K562 (cell line): Measurements from ENCODE around the gene FBXW9. TPM values are rescaled to one million over a fixed set of nuclear protein-coding genes. Genes with fewer than 3 reads are reported as not detected.
A peak's percentile ranks its signal among the peaks of the same experiment; 100 is the strongest.

ENCODE experiments used
- ATAC-seq: fragments of 200-7000 bp; cut with Tn5 transposase; 3 replicates; pipeline ENCODE4 v1.9.1; 2020; ENCODE audit warnings: moderate library complexity
- BruUV-seq: library from RNA; stranded (reverse); fragments of 400-500 nt; replicated peaks from 2 replicates; lab custom pipeline; 2021; lab: Mats Ljungman, UMichigan
- CTCF ChIA-PET: fragments of 300-600 bp; formaldehyde crosslinking; extraction: SDS; loops from one replicate; lab custom pipeline; 2021; ENCODE audit warnings: low intra/inter-chr PET ratio; lab: Yijun Ruan, JAX
- POLR2A ChIA-PET: fragments of 300-600, 350-650 bp; sonication (Branson Sonifier 250); formaldehyde crosslinking; extraction: SDS; loops from one replicate; lab custom pipeline; 2021; ENCODE audit warnings: antibody characterized with exemption, inconsistent platforms; lab: Yijun Ruan, JAX
- DNase-seq, 4 experiments: peaks; one replicate each; pipeline versions ENCODE4 v3.0.0 to v3.0.0-alpha.2; 2011 to 2018; ENCODE audit warnings: low spot score in 3 of 4, mixed read lengths in 3 of 4; ENCODE audit errors: extremely low read depth in 1 of 4
- FAIRE-seq: peaks from 2 replicates; lab custom pipeline; 2011; peaks lifted over from hg19 to GRCh38; lab: Jason Lieb, UNC
- H2AFZ ChIP-seq: 2 replicates; pipeline ENCODE4 v1.6.0; 2011; ENCODE audit warnings: low read depth, low read length, control low read depth, inconsistent platforms
- H3K27ac ChIP-seq: fragments of 200-600 bp; 3 replicates; pipeline ENCODE4 v1.8.0; 2011; ENCODE audit warnings: low read depth, mild to moderate bottlenecking, control low read depth, inconsistent platforms, low read length, moderate library complexity, mixed read lengths; ENCODE audit errors: extremely low read depth
- H3K27me3 ChIP-seq, 2 experiments: fragments of 300-600 bp in 1 of 2; 2 replicates in 1 of 2; 3 replicates in 1 of 2; pipeline versions ENCODE4 v1.6.0 to v1.8.0; 2011; ENCODE audit warnings: inconsistent platforms in 2 of 2, low read length in 2 of 2, mild to moderate bottlenecking in 1 of 2, mixed read lengths in 1 of 2, moderate library complexity in 1 of 2; ENCODE audit not compliant: control insufficient read depth in 2 of 2, insufficient read depth in 2 of 2
- H3K36me3 ChIP-seq: fragments of 300-600 bp; 3 replicates; pipeline ENCODE4 v1.8.0; 2011; ENCODE audit warnings: mild to moderate bottlenecking, low read length, inconsistent platforms; ENCODE audit not compliant: control insufficient read depth, insufficient read depth
- H3K4me1 ChIP-seq, 2 experiments: fragments of 200-600 bp in 1 of 2; replicated peaks in 1 of 2; 2 replicates in 1 of 2; 3 replicates in 1 of 2; pipeline versions ENCODE4 v1.5.1 to v1.8.0; 2011; ENCODE audit warnings: inconsistent platforms in 2 of 2, low read length in 2 of 2, mild to moderate bottlenecking in 1 of 2, mixed read lengths in 1 of 2, moderate library complexity in 1 of 2; ENCODE audit not compliant: control insufficient read depth in 2 of 2, insufficient read depth in 2 of 2
- H3K4me2 ChIP-seq: 2 replicates; pipeline ENCODE4 v1.6.1; 2011; ENCODE audit warnings: low read length, control low read depth, inconsistent platforms, mixed read lengths; ENCODE audit not compliant: insufficient read depth
- H3K4me3 ChIP-seq: fragments of 200-600 bp; sonication (generic), shearing (Covaris generic); 2 replicates; pipeline ENCODE4 v1.5.1; 2016; ENCODE audit warnings: control low read depth, inconsistent platforms
- H3K79me2 ChIP-seq: fragments of 200-600 bp; 3 replicates; pipeline ENCODE4 v1.8.0; 2011; ENCODE audit warnings: low read length, inconsistent platforms; ENCODE audit not compliant: control insufficient read depth, insufficient read depth
- H3K9ac ChIP-seq, 2 experiments: 2 replicates each; pipeline versions ENCODE4 v1.6.0 to v1.6.1; 2011; ENCODE audit warnings: low read depth in 2 of 2, low read length in 2 of 2, control low read depth in 1 of 2, inconsistent platforms in 1 of 2, mild to moderate bottlenecking in 1 of 2, mixed read lengths in 1 of 2; ENCODE audit not compliant: insufficient read depth in 1 of 2
- H3K9me1 ChIP-seq: one replicate; pipeline ENCODE4 v1.6.0; 2011; ENCODE audit warnings: inconsistent platforms, mild to moderate bottlenecking, low read length, moderate library complexity; ENCODE audit not compliant: control insufficient read depth, insufficient read depth
- H3K9me3 ChIP-seq: replicated peaks from 2 replicates; pipeline ENCODE4 v1.5.1; 2011; ENCODE audit warnings: low read depth, low read length, inconsistent platforms; ENCODE audit not compliant: control insufficient read depth, insufficient read depth
- H4K20me1 ChIP-seq: replicated peaks from 2 replicates; pipeline ENCODE4 v1.6.1; 2011; ENCODE audit warnings: low read length, inconsistent platforms, mixed read lengths; ENCODE audit not compliant: control insufficient read depth, insufficient read depth
- DDX20 ChIP-seq: fragments of 450-650 bp; IDR thresholded peaks from 2 replicates; pipeline ENCODE4 v1.6.1; 2016; ENCODE audit warnings: missing genetic modification characterization, low read depth, mild to moderate bottlenecking, missing compliant biosample characterization, moderate library complexity
- DIDO1 ChIP-seq: fragments of 450-650 bp; IDR thresholded peaks from 2 replicates; pipeline ENCODE4 v1.6.1; 2016; ENCODE audit warnings: low read depth, missing biosample characterization, missing genetic modification characterization
- DMBX1 ChIP-seq: fragments of 250-450 bp; sonication (Bioruptor Pico); IDR thresholded peaks from 2 replicates; pipeline ENCODE4 v1.8.0; 2022; ENCODE audit warnings: inconsistent platforms, mild to moderate bottlenecking, moderate library complexity, borderline replicate concordance
- FOXP4 ChIP-seq: sonication (generic); formaldehyde crosslinking; IDR thresholded peaks from 2 replicates; pipeline ENCODE4 v1.8.0; 2022; ENCODE audit warnings: mild to moderate bottlenecking, missing genetic modification reagents, borderline replicate concordance
- HBP1 ChIP-seq: fragments of 450-650 bp; formaldehyde crosslinking; IDR thresholded peaks from 2 replicates; pipeline ENCODE4 v1.4.0; 2022; ENCODE audit warnings: missing genetic modification characterization
- HES1 ChIP-seq: fragments of 450-650 bp; IDR thresholded peaks from 2 replicates; pipeline ENCODE4 v1.6.1; 2016; ENCODE audit warnings: low read depth, mild to moderate bottlenecking, moderate library complexity
- HIVEP1 ChIP-seq: fragments of 250-450 bp; sonication (Bioruptor Pico); IDR thresholded peaks from 2 replicates; pipeline ENCODE4 v1.4.0; 2020; ENCODE audit warnings: mild to moderate bottlenecking
- LCOR ChIP-seq: sonication (generic); formaldehyde crosslinking; IDR thresholded peaks from 2 replicates; pipeline ENCODE4 v1.8.0; 2022; ENCODE audit warnings: mild to moderate bottlenecking, missing genetic modification reagents
- MLLT1 ChIP-seq, 2 experiments: fragments of 450-650 bp; IDR thresholded peaks; 2 replicates each; pipeline ENCODE4 v1.6.1; 2016
- NCOA2 ChIP-seq, 2 experiments: fragments of 450-650 bp; IDR thresholded peaks; 2 replicates each; pipeline ENCODE4 v1.6.1; 2018; ENCODE audit warnings: mild to moderate bottlenecking in 2 of 2, moderate library complexity in 1 of 2; ENCODE audit not compliant: partially characterized antibody in 2 of 2
- POLR2B ChIP-seq: fragments of 450-650 bp; IDR thresholded peaks from 2 replicates; pipeline ENCODE4 v1.6.1; 2018; ENCODE audit warnings: low read depth; ENCODE audit not compliant: partially characterized antibody
- POLR2H ChIP-seq: IDR thresholded peaks from 2 replicates; pipeline ENCODE4 v1.6.1; 2016; ENCODE audit warnings: missing genetic modification characterization, low read depth, mild to moderate bottlenecking, control low read depth, missing compliant biosample characterization, moderate library complexity
- SUPT5H ChIP-seq: fragments of 450-650 bp; IDR thresholded peaks from 2 replicates; pipeline ENCODE4 v1.6.1; 2016
- ZNF584 ChIP-seq: fragments of 200-800 bp; sonication (Bioruptor generic); IDR thresholded peaks from 2 replicates; pipeline ENCODE4 v1.6.1; 2016; ENCODE audit warnings: low read depth, mild to moderate bottlenecking, missing genetic modification characterization, missing compliant biosample characterization
- ZNF695 ChIP-seq: fragments of 450-650 bp; formaldehyde crosslinking; IDR thresholded peaks from 2 replicates; pipeline ENCODE4 v1.4.0; 2020; ENCODE audit warnings: mild to moderate bottlenecking, moderate library complexity
- WGBS: fragments of 100-300 bp; shearing (Covaris generic); methylation state at CpG from one replicate; pipeline ENCODE4 v1.1.6; 2016; ENCODE audit warnings: low coverage, mixed read lengths; ENCODE audit not compliant: insufficient coverage; ENCODE audit errors: missing lambda C conversion rate; 5-methylcytosine and 5-hydroxymethylcytosine counted together
- in situ Hi-C: fragments of 300-500 bp; cut with MboI; formaldehyde crosslinking; loops from 4 replicates; pipeline ENCODE4 v1.15.0; 2018; ENCODE audit warnings: inconsistent platforms, mixed read lengths
- intact Hi-C: fragments of 100-400 bp; cut with micrococcal nuclease; formaldehyde crosslinking; loops from 2 replicates; pipeline ENCODE4 v1.14.2; 2022
- polyA plus RNA-seq, 8 experiments: library from polyadenylated mRNA; depleted of rRNA in 4 of 8; stranded (reverse) in 5 of 8; unstranded in 3 of 8; fragments of >200 nt; fragmentation: Nextera tagmentation in 2 of 8; fragmentation: Illumina TruSeq in 1 of 8; extraction: Ambion mirVana in 2 of 8; extraction: Trizol in 1 of 8; gene quantifications; 2 replicates each; pipeline versions ENCODE4 v1.2.1 to v1.2.3, GENCODE V29; 2011 to 2014; ENCODE audit warnings: inconsistent platforms in 1 of 8, missing spikeins in 1 of 8
- total RNA-seq, 7 experiments: library from RNA; depleted of rRNA in 6 of 7; stranded (reverse); fragments of >200 nt in 6 of 7; fragmentation: Illumina TruSeq in 2 of 7; extraction: Trizol in 2 of 7; gene quantifications; 2 replicates each; pipeline versions ENCODE4 v1.2.1 to v1.2.3, GENCODE V29; 2011 to 2021; ENCODE audit warnings: low replicate concordance in 1 of 7

The FBXW9 gene
- total and polyA plus RNA-seq, 9 of the 15 experiments (the other 6 are each of a cell fraction or from before 2014, with no cell fraction given) = 0.23 to 21.7 (median 6.2) TPM

GRCh38 chr19:12722566-12723380 is 26.3 kb upstream of the FBXW9 start:
- Histone ChIP-seq H3K9ac (peak overlapping the region; percentile 89 to 99), H2AFZ (peak overlapping the region; percentile 78), H3K9me3 (no peaks in the 10 kb centered on the region), H3K36me3 (peaks cover 32% of the 10 kb centered on the region), H3K79me2 (peaks cover 65% of the 10 kb centered on the region), H3K27me3 (no peaks in the 10 kb centered on the region), H3K4me3 (peak overlapping the region; percentile 82), H3K9me1 (peaks cover 3% of the 10 kb centered on the region), H3K4me1 (peaks cover 10 to 44% of the 10 kb centered on the region in 2 experiments; a peak in 3 of 5 replicates), H3K27ac (peak overlapping the region; percentile 87), H3K4me2 (peak overlapping the region; percentile 92), H4K20me1 (peaks cover 17% of the 10 kb centered on the region; the same call in 1 of the 2 replicates)
- FAIRE-seq = peak; percentile 98
- under 1% methylated on average over 30 of the region's 32 CpGs for WGBS
- POLR2A ChIA-PET = interaction anchor here (0.5 to 4.4 kb wide), 21 partner anchors 10 to 1361 kb away, joined by 3 to 50 read pairs (median 3); partner anchors contain the start of genes DHPS, GCDH, GET3 and JUNB
- peak; percentile 88 to 100 (median 94) for DNase-seq
- peak; percentile 83 for ATAC-seq
- intact Hi-C loops (loop anchor here (1.0 kb wide), 1 partner anchor 11 kb away; no protein-coding TSS in a partner anchor), in situ Hi-C loops (no loop called here)
- TSS peak; percentile 97 for BruUV-seq
- CTCF ChIA-PET = no interaction called here
- TF ChIP-seq NCOA2 (IDR thresholded peaks at IDR 0.05; ENCODE audit: partially characterized antibody in 2 of 2) = no peak
- TF ChIP-seq FOXP4 (CRISPR knock-in tag) = 0 out of 2 replicates have a peak, but pooled peaks have one; percentile 47
- TF ChIP-seq MLLT1 (IDR thresholded peaks at IDR 0.05) = peak in 1 of 2 experiments; percentile 83; a peak in 2 of 4 replicates
- peak; percentile 93 for TF ChIP-seq DIDO1
- no peak; the same call in 1 of the 2 replicates for TF ChIP-seq POLR2H (tag)
- no peak for TF ChIP-seq DDX20 (tag)
- peak; percentile 62 for TF ChIP-seq POLR2B
- TF ChIP-seq DMBX1 (CRISPR knock-in tag) = peak; percentile 76; the same call in 1 of the 2 replicates
- TF ChIP-seq ZNF584 (CRISPR knock-in tag) = no peak
- TF ChIP-seq HBP1 (CRISPR knock-in tag) = peak; percentile 77
- peak; percentile 56; the same call in 1 of the 2 replicates for TF ChIP-seq HES1
- peak; percentile 84 for TF ChIP-seq SUPT5H
- 0 out of 2 replicates have a peak, but pooled peaks have one; percentile 46 for TF ChIP-seq LCOR (CRISPR knock-in tag)
- TF ChIP-seq ZNF695 (CRISPR knock-in tag) = no peak
- TF ChIP-seq HIVEP1 (CRISPR knock-in tag) = 0 out of 2 replicates have a peak, but pooled peaks have one; percentile 58
